B cell (primary cell): ENCODE results near the gene LARGE1. TPM values are rescaled to one million over a fixed set of nuclear protein-coding genes. Genes with fewer than 3 reads are reported as not detected.
A peak's percentile ranks its signal among the peaks of the same experiment; 100 is the strongest.

Experiments
- ATAC-seq: fragments of 200-7000 bp; cut with Tn5 transposase; one replicate; pipeline ENCODE4 v1.10.0; 2021; ENCODE audit warnings: low read depth, mild to moderate bottlenecking, moderate number of reproducible peaks, moderate library complexity
- CTCF ChIA-PET: fragments of 350-600 bp; sonication (Branson Sonifier 250); formaldehyde crosslinking; loops from one replicate; lab custom pipeline; 2021; ENCODE audit warnings: antibody characterized with exemption, inconsistent platforms; lab: Charles Lee
- POLR2A ChIA-PET: fragments of 350-600 bp; sonication (Branson Sonifier 250); formaldehyde crosslinking; loops from one replicate; lab custom pipeline; 2021; ENCODE audit warnings: antibody characterized with exemption; lab: Charles Lee
- DNase-seq: peaks from one replicate; pipeline ENCODE4 v3.0.0; 2013
- H2AFZ ChIP-seq: 2 replicates; pipeline ENCODE4 v1.6.1; 2012; ENCODE audit warnings: mild to moderate bottlenecking, low read depth, low read length; ENCODE audit not compliant: insufficient read depth, poor library complexity, severe bottlenecking
- H3K27ac ChIP-seq, 2 donors: 1 replicate in 1 of 2; 2 replicates in 1 of 2; pipeline ENCODE4 v1.5.1; 2012 to 2013; ENCODE audit warnings: low read length in 2 of 2, mild to moderate bottlenecking in 2 of 2, moderate library complexity in 1 of 2
- H3K27me3 ChIP-seq, 4 experiments: fragments of 200-600 bp in 1 of 4; sonication (generic) in 1 of 4; replicated peaks in 1 of 4; 1 replicate in 2 of 4; 2 replicates in 2 of 4; pipeline versions ENCODE4 v1.6.1 to v1.7.0; 2013 to 2016; ENCODE audit warnings: low read length in 3 of 4, mild to moderate bottlenecking in 2 of 4, mixed read lengths in 1 of 4, moderate library complexity in 1 of 4; ENCODE audit not compliant: insufficient read depth in 4 of 4, control insufficient read depth in 3 of 4; ENCODE audit errors: control extremely low read depth in 1 of 4
- H3K36me3 ChIP-seq, 2 experiments: replicated peaks in 1 of 2; 1 replicate in 1 of 2; 2 replicates in 1 of 2; pipeline versions ENCODE4 v1.6.1 to v1.7.1; 2013; ENCODE audit warnings: low read length in 1 of 2; ENCODE audit not compliant: insufficient read depth in 2 of 2, control insufficient read depth in 1 of 2; ENCODE audit errors: control extremely low read depth in 1 of 2, extremely low read depth in 1 of 2
- H3K4me1 ChIP-seq, 2 donors: fragments of 200-600 bp in 1 of 2; sonication (generic) in 1 of 2; 1 replicate in 1 of 2; 2 replicates in 1 of 2; pipeline versions ENCODE4 v1.5.1 to v1.6.1; 2013 to 2017; ENCODE audit warnings: low read length in 2 of 2; ENCODE audit not compliant: control insufficient read depth in 2 of 2, insufficient read depth in 2 of 2
- H3K4me2 ChIP-seq: replicated peaks from 2 replicates; pipeline ENCODE3; 2012; ENCODE audit warnings: mild to moderate bottlenecking, low read depth, low read length; ENCODE audit not compliant: poor library complexity, severe bottlenecking
- H3K4me3 ChIP-seq, 5 experiments: fragments of 200-600 bp in 1 of 5; sonication (generic) in 1 of 5; 1 replicate in 3 of 5; 2 replicates in 2 of 5; pipeline versions ENCODE4 v1.5.1 to v1.7.0; 2011 to 2016; ENCODE audit warnings: low read length in 4 of 5, mild to moderate bottlenecking in 4 of 5, low read depth in 2 of 5, control low read depth in 1 of 5, moderate library complexity in 1 of 5; ENCODE audit not compliant: insufficient read depth in 1 of 5; ENCODE audit errors: control extremely low read depth in 1 of 5, extremely low read depth in 1 of 5
- H3K79me2 ChIP-seq: fragments of 200-600 bp; sonication (generic); one replicate; pipeline ENCODE4 v1.6.0; 2016; ENCODE audit warnings: low read length; ENCODE audit not compliant: control insufficient read depth, insufficient read depth
- H3K9ac ChIP-seq: fragments of 200-600 bp; sonication (generic); 2 replicates; pipeline ENCODE4 v1.6.1; 2017; ENCODE audit warnings: mild to moderate bottlenecking, low read length, moderate library complexity
- H3K9me3 ChIP-seq, 3 donors: one replicate each; pipeline versions ENCODE4 v1.6.1 to v1.7.1; 2013; ENCODE audit warnings: low read length in 2 of 3; ENCODE audit not compliant: control insufficient read depth in 2 of 3, insufficient read depth in 1 of 3; ENCODE audit errors: control extremely low read depth in 1 of 3
- H4K20me1 ChIP-seq: 2 replicates; pipeline ENCODE4 v1.6.0; 2012; ENCODE audit warnings: mild to moderate bottlenecking, low read length; ENCODE audit not compliant: insufficient read depth, control insufficient read depth, poor library complexity, severe bottlenecking
- H3K27ac Mint-ChIP-seq: one replicate; pipeline ENCODE4 v1.8.0; 2021; ENCODE audit warnings: mixed read lengths
- H3K27me3 Mint-ChIP-seq: one replicate; pipeline ENCODE4 v1.8.0; 2021; ENCODE audit warnings: mixed read lengths
- H3K4me1 Mint-ChIP-seq: one replicate; pipeline ENCODE4 v1.8.0; 2021; ENCODE audit warnings: mixed read lengths
- H3K4me3 Mint-ChIP-seq: one replicate; pipeline ENCODE4 v1.8.0; 2021; ENCODE audit warnings: mixed read lengths
- H3K9me3 Mint-ChIP-seq: one replicate; pipeline ENCODE4 v1.8.0; 2022; ENCODE audit warnings: mixed read lengths; ENCODE audit not compliant: insufficient read depth
- CTCF ChIP-seq: fragments of 200-600 bp; IDR thresholded peaks from one replicate; pipeline ENCODE4 v1.8.0; 2022; ENCODE audit warnings: antibody characterized with exemption, mild to moderate bottlenecking
- EZH2 ChIP-seq: IDR thresholded peaks from 2 replicates; pipeline ENCODE4 v1.6.1; 2012; ENCODE audit warnings: borderline replicate concordance, low read depth, mild to moderate bottlenecking, moderate library complexity, low read length; ENCODE audit not compliant: insufficient read depth, poor library complexity, severe bottlenecking
- WGBS: methylation state at CpG from one replicate; pipeline ENCODE4 v1.1.5; 2013; ENCODE audit warnings: missing lambda C conversion rate; ENCODE audit not compliant: insufficient coverage; 5-methylcytosine and 5-hydroxymethylcytosine counted together
- intact Hi-C: fragments of 100-400 bp; cut with micrococcal nuclease; formaldehyde crosslinking; loops from one replicate; pipeline ENCODE4 v1.10.0; 2022
- polyA plus RNA-seq: library from polyadenylated mRNA; depleted of rRNA; stranded (reverse); fragments of >200 nt; gene quantifications from 2 replicates; pipeline ENCODE4 v1.2.3, GENCODE V29; 2012
- total RNA-seq, 2 donors: library from RNA; stranded (reverse); fragments of 120-200 nt in 1 of 2; gene quantifications; 1 replicate in 1 of 2; 2 replicates in 1 of 2; pipeline versions ENCODE4 v1.2.3 to v1.2.4, GENCODE V29; 2013 to 2022

LARGE1 gene
- total and polyA plus RNA-seq, 2 donors (not counting 1 experiment from before 2014, with no cell fraction given), result 20.7 to 82.0 TPM

- intact Hi-C loops, result no loop called here
Observed at GRCh38 chr22:33723915-33724314, 196.4 kb downstream of the LARGE1 start.

GRCh38 chr22:33722816-33723215, 197.5 kb downstream of the LARGE1 start:
- intact Hi-C loops, result no loop called here
- H3K4me2 ChIP-seq, result no peak overlapping the region
- H4K20me1 ChIP-seq, result peaks cover 48% of the 10 kb centered on the region
- no peak overlapping the region for H3K4me3 ChIP-seq
- Mint-ChIP-seq H3K4me3 (no peak overlapping the region), H3K4me1 (peaks cover 23% of the 10 kb centered on the region), H3K9me3 (no peaks in the 10 kb centered on the region), H3K27ac (no peak overlapping the region), H3K27me3 (no peaks in the 10 kb centered on the region)
- ChIA-PET CTCF (no interaction called here), POLR2A (no interaction called here)
- H3K79me2 ChIP-seq, result peaks cover 40% of the 10 kb centered on the region
- no peaks in the 10 kb centered on the region for H3K27me3 ChIP-seq
- peaks cover 0 to 2% of the 10 kb centered on the region in 2 experiments for H3K36me3 ChIP-seq
- no peak for DNase-seq
- no peak overlapping the region for H3K9ac ChIP-seq
- H3K9me3 ChIP-seq, result peaks cover 0 to 13% (median 0%) of the 10 kb centered on the region in 3 donors
- no peak overlapping the region for H3K27ac ChIP-seq
- no peak overlapping the region for H2AFZ ChIP-seq
- H3K4me1 ChIP-seq, result peaks cover 12 to 15% of the 10 kb centered on the region in 2 donors
- no peak for ATAC-seq
- TF ChIP-seq EZH2 (no peak), CTCF (no peak)
- 92% methylated on average over 3 of the region's 9 CpGs for WGBS

More at GRCh38 chr22:33723915-33724314, 196.4 kb downstream of the LARGE1 start:
- ATAC-seq, result peak; percentile 24
- H3K4me1 ChIP-seq, result peaks cover 12 to 15% of the 10 kb centered on the region in 2 donors
- ChIA-PET CTCF (no interaction called here), POLR2A (no interaction called here)
- no peak overlapping the region for H2AFZ ChIP-seq
- peaks cover 0 to 2% of the 10 kb centered on the region in 2 experiments for H3K36me3 ChIP-seq
- DNase-seq, result peak; percentile 20
- H3K27ac Mint-ChIP-seq, result no peak overlapping the region
- no peaks in the 10 kb centered on the region for H3K27me3 Mint-ChIP-seq
- H3K4me3 ChIP-seq, result no peak overlapping the region
- peak overlapping the region; percentile 12 for H3K4me3 Mint-ChIP-seq
- H3K79me2 ChIP-seq, result peaks cover 37% of the 10 kb centered on the region
- H4K20me1 ChIP-seq, result peaks cover 38% of the 10 kb centered on the region
- no peak overlapping the region for H3K9ac ChIP-seq
- H3K27me3 ChIP-seq, result no peaks in the 10 kb centered on the region
- H3K4me1 Mint-ChIP-seq, result peaks cover 25% of the 10 kb centered on the region
- peaks cover 0 to 9% (median 0%) of the 10 kb centered on the region in 3 donors for H3K9me3 ChIP-seq
- H3K27ac ChIP-seq, result no peak overlapping the region
- WGBS, result 31% methylated on average over 10 of the region's 11 CpGs
- TF ChIP-seq EZH2 (no peak), CTCF (no peak)
- peak overlapping the region; percentile 11 for H3K4me2 ChIP-seq
- H3K9me3 Mint-ChIP-seq, result no peaks in the 10 kb centered on the region
